ENCODE data around the gene KCTD13.
A peak's percentile ranks its signal among the peaks of the same experiment; 100 is the strongest.
"Not testable (repeated sequence)": the region's sequence is repeated elsewhere in the genome, so short reads cannot be mapped to it uniquely, and the experiment has no call there.

The KCTD13 gene

GRCh38 chr16:29943846-29944799 lies 18.1 kb upstream of the KCTD13 start:
- DNase-seq = peak; percentile 43

GRCh38 chr16:29940656-29941055 lies 14.6 kb upstream of the KCTD13 start:
- no peak for DNase-seq

GRCh38 chr16:29931750-29932149 lies 5.7 kb upstream of the KCTD13 start:
- DNase-seq = not testable (repeated sequence)

- DNase-seq = no peak
Measured at GRCh38 chr16:29927070-29927905, 1.3 kb upstream of the KCTD13 start.

GRCh38 chr16:29926711-29927052 lies 656 bp upstream of the KCTD13 start:
- peak; percentile 51 for DNase-seq

GRCh38 chr16:29925105-29925756 lies 795 bp downstream of the KCTD13 start:
- DNase-seq = no peak

- no peak for DNase-seq
Measured at GRCh38 chr16:29922986-29923501, 3.0 kb downstream of the KCTD13 start.

GRCh38 chr16:29922326-29922725 lies 3.7 kb downstream of the KCTD13 start:
- DNase-seq = no peak

- DNase-seq = no peak
Measured at GRCh38 chr16:29921034-29921385, 5.0 kb downstream of the KCTD13 start.

- no peak for DNase-seq
Measured at GRCh38 chr16:29920288-29921033, 5.6 kb downstream of the KCTD13 start.

GRCh38 chr16:29916979-29917378 lies 9.0 kb downstream of the KCTD13 start:
- DNase-seq = no peak

GRCh38 chr16:29915590-29916247 lies 10.3 kb downstream of the KCTD13 start:
- no peak for DNase-seq

- no peak for DNase-seq
Measured at GRCh38 chr16:29913514-29913913, 12.5 kb downstream of the KCTD13 start.

GRCh38 chr16:29912087-29912486 lies 13.9 kb downstream of the KCTD13 start:
- no peak for DNase-seq

- DNase-seq = no peak
Measured at GRCh38 chr16:29911676-29912010, 14.4 kb downstream of the KCTD13 start.

GRCh38 chr16:29910819-29911675 lies 15.0 kb downstream of the KCTD13 start:
- DNase-seq = no peak

- DNase-seq = not testable (repeated sequence)
Measured at GRCh38 chr16:29909851-29910250, 16.2 kb downstream of the KCTD13 start.

- no peak for DNase-seq
Measured at GRCh38 chr16:29909391-29909790, 16.6 kb downstream of the KCTD13 start.

- no peak for DNase-seq
Measured at GRCh38 chr16:29908719-29909220, 17.3 kb downstream of the KCTD13 start.

- DNase-seq = no peak
Measured at GRCh38 chr16:29907973-29908372, 18.1 kb downstream of the KCTD13 start.
